C4-2B (cell line): Measurements from ENCODE around the gene TRIM72.
"Not testable (repeated sequence)": the region's sequence is repeated elsewhere in the genome, so short reads cannot be mapped to it uniquely, and the experiment has no call there.

Experiments used
- ZFX ChIP-seq: fragments of 450-650 bp; IDR thresholded peaks from 2 replicates; pipeline ENCODE4 v1.6.1; 2017
- TF ChIP-seq, protein P1 (sequence below): fragments of 450-650 bp; conservative IDR thresholded peaks from 2 replicates; pipeline ENCODE4 v1.5.1; 2017; ENCODE audit warnings: mild to moderate bottlenecking

DNA sequence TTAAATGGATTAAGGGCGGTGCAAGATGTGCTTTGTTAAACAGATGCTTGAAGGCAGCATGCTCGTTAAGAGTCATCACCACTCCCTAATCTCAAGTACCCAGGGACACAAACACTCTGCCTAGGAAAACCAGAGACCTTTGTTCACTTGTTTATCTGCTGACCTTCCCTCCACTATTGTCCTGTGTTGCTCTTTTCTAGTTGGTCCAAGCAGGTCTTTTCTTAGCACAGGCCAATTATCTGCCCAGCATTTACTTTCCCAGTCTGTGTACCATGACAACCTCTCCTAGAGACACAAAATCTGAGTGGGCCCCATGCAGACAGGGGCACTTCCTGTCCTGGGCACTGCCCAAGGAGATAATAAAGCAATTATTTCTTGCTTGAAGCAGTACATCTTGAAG is 43.9 kb upstream of the TRIM72 start:
- TF ChIP-seq, protein P1, sequence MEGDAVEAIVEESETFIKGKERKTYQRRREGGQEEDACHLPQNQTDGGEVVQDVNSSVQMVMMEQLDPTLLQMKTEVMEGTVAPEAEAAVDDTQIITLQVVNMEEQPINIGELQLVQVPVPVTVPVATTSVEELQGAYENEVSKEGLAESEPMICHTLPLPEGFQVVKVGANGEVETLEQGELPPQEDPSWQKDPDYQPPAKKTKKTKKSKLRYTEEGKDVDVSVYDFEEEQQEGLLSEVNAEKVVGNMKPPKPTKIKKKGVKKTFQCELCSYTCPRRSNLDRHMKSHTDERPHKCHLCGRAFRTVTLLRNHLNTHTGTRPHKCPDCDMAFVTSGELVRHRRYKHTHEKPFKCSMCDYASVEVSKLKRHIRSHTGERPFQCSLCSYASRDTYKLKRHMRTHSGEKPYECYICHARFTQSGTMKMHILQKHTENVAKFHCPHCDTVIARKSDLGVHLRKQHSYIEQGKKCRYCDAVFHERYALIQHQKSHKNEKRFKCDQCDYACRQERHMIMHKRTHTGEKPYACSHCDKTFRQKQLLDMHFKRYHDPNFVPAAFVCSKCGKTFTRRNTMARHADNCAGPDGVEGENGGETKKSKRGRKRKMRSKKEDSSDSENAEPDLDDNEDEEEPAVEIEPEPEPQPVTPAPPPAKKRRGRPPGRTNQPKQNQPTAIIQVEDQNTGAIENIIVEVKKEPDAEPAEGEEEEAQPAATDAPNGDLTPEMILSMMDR, result not testable (repeated sequence)
- not testable (repeated sequence) for TF ChIP-seq ZFX
